H1 (cell line): ENCODE results near the gene MRPL40. TPM values are rescaled to one million over a fixed set of nuclear protein-coding genes. Genes with fewer than 3 reads are reported as not detected.

Experiments used
- CTCF ChIA-PET: fragments of 300-600 bp; sonication (Branson Sonifier 250); formaldehyde crosslinking; loops from one replicate; lab custom pipeline; 2021; ENCODE audit not compliant: partially characterized antibody; lab: Charles Lee
- POLR2A ChIA-PET: fragments of 300-600 bp; sonication (Branson Sonifier 250); formaldehyde crosslinking; loops from one replicate; lab custom pipeline; 2021; ENCODE audit warnings: inconsistent platforms; ENCODE audit not compliant: partially characterized antibody; lab: Charles Lee
- DNase-seq, 2 experiments: peaks; one replicate each; pipeline versions ENCODE4 v3.0.0 to v3.0.0-alpha.2; 2010 to 2022; ENCODE audit warnings: low spot score in 2 of 2, low read depth in 1 of 2, mixed read lengths in 1 of 2
- FAIRE-seq: peaks from 2 replicates; lab custom pipeline; 2011; peaks lifted over from hg19 to GRCh38; lab: Jason Lieb, UNC
- H2AFZ ChIP-seq: 2 replicates; pipeline ENCODE4 v1.8.1; 2012; ENCODE audit warnings: low read length, inconsistent platforms
- H2AK5ac ChIP-seq: 2 replicates; pipeline ENCODE4 v1.6.1; 2013; ENCODE audit warnings: low read depth, low read length
- H2BK120ac ChIP-seq: replicated peaks from 2 replicates; pipeline ENCODE3; 2013; ENCODE audit warnings: low read depth, low read length, inconsistent platforms
- H2BK12ac ChIP-seq: 2 replicates; pipeline ENCODE4 v1.6.1; 2013; ENCODE audit warnings: low read depth, low read length
- H2BK15ac ChIP-seq: 2 replicates; pipeline ENCODE4 v1.6.1; 2013; ENCODE audit warnings: low read length
- H2BK20ac ChIP-seq: 2 replicates; pipeline ENCODE4 v1.6.1; 2013; ENCODE audit warnings: low read length
- H2BK5ac ChIP-seq: 2 replicates; pipeline ENCODE4 v1.6.1; 2013; ENCODE audit warnings: low read depth, low read length
- H3K14ac ChIP-seq: 2 replicates; pipeline ENCODE4 v1.6.1; 2013; ENCODE audit warnings: inconsistent platforms; ENCODE audit not compliant: insufficient read length
- H3K18ac ChIP-seq: 2 replicates; pipeline ENCODE4 v1.6.1; 2013; ENCODE audit warnings: low read length; ENCODE audit errors: extremely low read depth
- H3K23ac ChIP-seq: 2 replicates; pipeline ENCODE4 v1.6.1; 2013; ENCODE audit warnings: inconsistent platforms; ENCODE audit not compliant: insufficient read length
- H3K23me2 ChIP-seq: 2 replicates; pipeline ENCODE4 v1.6.1; 2013; ENCODE audit warnings: low read depth, low read length
- H3K27ac ChIP-seq: 2 replicates; pipeline ENCODE4 v1.6.1; 2011; ENCODE audit warnings: low read depth, low read length, inconsistent platforms
- H3K27me3 ChIP-seq, 4 experiments: replicated peaks in 1 of 4; 1 replicate in 1 of 4; 2 replicates in 3 of 4; pipeline versions ENCODE4 v1.6.1 to v1.8.1; 2011 to 2013; ENCODE audit warnings: low read length in 3 of 4, mild to moderate bottlenecking in 3 of 4, inconsistent platforms in 2 of 4, mixed read lengths in 2 of 4, moderate library complexity in 1 of 4; ENCODE audit not compliant: control insufficient read depth in 3 of 4, insufficient read depth in 3 of 4; ENCODE audit errors: extremely low read depth in 1 of 4
- H3K36me3 ChIP-seq, 4 experiments: 2 replicates each; pipeline versions ENCODE4 v1.6.1 to v1.8.1; 2011 to 2013; ENCODE audit warnings: mild to moderate bottlenecking in 4 of 4, low read length in 3 of 4, moderate library complexity in 2 of 4, control low read depth in 1 of 4, inconsistent platforms in 1 of 4; ENCODE audit not compliant: insufficient read depth in 4 of 4, control insufficient read depth in 2 of 4
- H3K4ac ChIP-seq: replicated peaks from 2 replicates; pipeline ENCODE3; 2013; ENCODE audit warnings: low read length, low read depth, mixed read lengths, inconsistent platforms; ENCODE audit not compliant: insufficient read length
- H3K4me1 ChIP-seq, 4 experiments: replicated peaks in 1 of 4; 1 replicate in 1 of 4; 2 replicates in 3 of 4; pipeline versions ENCODE4 v1.6.1 to v1.8.1; 2011 to 2013; ENCODE audit warnings: low read length in 3 of 4, inconsistent platforms in 2 of 4, mixed read lengths in 1 of 4; ENCODE audit not compliant: insufficient read depth in 4 of 4, control insufficient read depth in 3 of 4
- H3K4me2 ChIP-seq, 2 experiments: 2 replicates each; pipeline versions ENCODE4 v1.6.1 to v1.8.1; 2011 to 2013; ENCODE audit warnings: low read depth in 2 of 2, low read length in 2 of 2, control low read depth in 1 of 2, inconsistent platforms in 1 of 2, mild to moderate bottlenecking in 1 of 2; ENCODE audit not compliant: insufficient read depth in 1 of 2
- H3K4me3 ChIP-seq, 4 experiments: fragments of 200-600, 300-600 bp in 1 of 4; sonication (generic), shearing (Covaris generic), sonication (Bioruptor Twin) in 1 of 4; 2 replicates each; pipeline versions ENCODE4 v1.5.1 to v1.8.1; 2011 to 2016; ENCODE audit warnings: low read length in 4 of 4, low read depth in 3 of 4, control low read depth in 2 of 4, inconsistent platforms in 2 of 4, mild to moderate bottlenecking in 2 of 4, mixed read lengths in 1 of 4, moderate library complexity in 1 of 4; ENCODE audit not compliant: insufficient read depth in 2 of 4; ENCODE audit errors: extremely low read depth in 1 of 4
- H3K56ac ChIP-seq: replicated peaks from 2 replicates; pipeline ENCODE3; 2013; ENCODE audit warnings: low read depth, mild to moderate bottlenecking, mixed read lengths, low read length, inconsistent platforms; ENCODE audit not compliant: insufficient read length
- H3K79me1 ChIP-seq: 2 replicates; pipeline ENCODE4 v1.6.1; 2013; ENCODE audit warnings: low read depth, low read length, control low read depth
- H3K79me2 ChIP-seq, 2 experiments: 2 replicates each; pipeline versions ENCODE4 v1.6.1 to v1.8.1; 2012 to 2013; ENCODE audit warnings: low read length in 2 of 2, mild to moderate bottlenecking in 2 of 2, inconsistent platforms in 1 of 2; ENCODE audit not compliant: insufficient read depth in 2 of 2, control insufficient read depth in 1 of 2
- H3K9ac ChIP-seq, 4 experiments: replicated peaks in 1 of 4; 1 replicate in 1 of 4; 2 replicates in 3 of 4; pipeline versions ENCODE4 v1.6.1 to v1.8.1; 2011 to 2013; ENCODE audit warnings: low read depth in 3 of 4, low read length in 3 of 4, control low read depth in 2 of 4, mild to moderate bottlenecking in 2 of 4, moderate library complexity in 2 of 4, inconsistent platforms in 1 of 4; ENCODE audit errors: extremely low read depth in 1 of 4
- H3K9me3 ChIP-seq, 2 experiments: 2 replicates each; pipeline versions ENCODE4 v1.6.1 to v1.8.1; 2012 to 2013; ENCODE audit warnings: mild to moderate bottlenecking in 2 of 2, moderate library complexity in 2 of 2, control low read depth in 1 of 2, inconsistent platforms in 1 of 2, low read depth in 1 of 2, low read length in 1 of 2, mixed read lengths in 1 of 2; ENCODE audit not compliant: insufficient read depth in 2 of 2
- H4K20me1 ChIP-seq, 2 experiments: replicated peaks in 1 of 2; 2 replicates each; pipeline versions ENCODE3 to v1.8.1; 2011 to 2013; ENCODE audit warnings: inconsistent platforms in 2 of 2, low read length in 2 of 2, mild to moderate bottlenecking in 1 of 2; ENCODE audit not compliant: insufficient read depth in 2 of 2, control insufficient read depth in 1 of 2
- H4K5ac ChIP-seq: 2 replicates; pipeline ENCODE4 v1.6.1; 2013; ENCODE audit warnings: low read length, low read depth, mixed read lengths, inconsistent platforms; ENCODE audit not compliant: insufficient read length
- H4K8ac ChIP-seq: 2 replicates; pipeline ENCODE4 v1.8.0; 2013; ENCODE audit warnings: mild to moderate bottlenecking, moderate library complexity, low read length, inconsistent platforms; ENCODE audit not compliant: insufficient read depth; ENCODE audit errors: extremely low read depth
- H4K91ac ChIP-seq: replicated peaks from 2 replicates; pipeline ENCODE3; 2013; ENCODE audit warnings: low read length, mixed read lengths, inconsistent platforms; ENCODE audit not compliant: insufficient read length
- EP300 ChIP-seq, 2 experiments: IDR thresholded peaks; 1 replicate in 1 of 2; 2 replicates in 1 of 2; pipeline ENCODE4 v1.6.1; 2011 to 2012; ENCODE audit warnings: low read depth in 2 of 2, low read length in 2 of 2, mild to moderate bottlenecking in 2 of 2, borderline replicate concordance in 1 of 2, inconsistent platforms in 1 of 2, moderate library complexity in 1 of 2
- JUND ChIP-seq: IDR thresholded peaks from 2 replicates; pipeline ENCODE4 v1.6.1; 2011; ENCODE audit warnings: mild to moderate bottlenecking, improper control_type of control experiment, low read length
- WGBS, 2 experiments: shearing (Covaris generic) in 1 of 2; methylation state at CpG; one replicate each; pipeline versions ENCODE4 v1.1.6 to v1.1.7; 2013 to 2015; ENCODE audit warnings: low lambda C conversion rate in 2 of 2, mixed read lengths in 2 of 2, inconsistent platforms in 1 of 2, low coverage in 1 of 2, missing lambda C conversion rate in 1 of 2; ENCODE audit not compliant: insufficient replicate concordance in 2 of 2, insufficient coverage in 1 of 2, insufficient read length in 1 of 2; ENCODE audit errors: extremely low coverage in 1 of 2, missing lambda C conversion rate in 1 of 2; 5-methylcytosine and 5-hydroxymethylcytosine counted together
- polyA plus RNA-seq, 7 experiments: library from polyadenylated mRNA; depleted of rRNA in 3 of 7; stranded (reverse) in 5 of 7; unstranded in 2 of 7; fragments of >200 nt in 5 of 7; fragments of 200-250 nt in 2 of 7; gene quantifications; 1 replicate in 5 of 7; 2 replicates in 1 of 7; 4 replicates in 1 of 7; pipeline versions ENCODE4 v1.2.1 to v1.2.3, GENCODE V29; 2011 to 2013; ENCODE audit warnings: missing spikeins in 2 of 7, mixed read lengths in 2 of 7
- total RNA-seq: library from RNA; stranded (reverse); fragmentation: NEBNext Ultra II Directional; extraction: Animal tissue kit (Norgen Biotek cat#: 25700); gene quantifications from 2 replicates; pipeline ENCODE4 v1.2.1, GENCODE V29; 2021

MRPL40 gene
- total and polyA plus RNA-seq, 2 of the 8 experiments (the other 6 are each of a cell fraction or from before 2014, with no cell fraction given): 12.4 to 14.5 TPM

GRCh38 chr22:19480789-19481188 lies 48.4 kb downstream of the MRPL40 start:
- Histone ChIP-seq H3K9me3 (no peaks in the 10 kb centered on the region), H2BK12ac (no peak overlapping the region), H2BK120ac (no peak overlapping the region), H3K27ac (no peak overlapping the region), H2BK5ac (no peak overlapping the region), H4K91ac (no peak overlapping the region), H3K27me3 (no peaks in the 10 kb centered on the region), H3K4me2 (peak overlapping the region; percentile 61 to 99), H3K4ac (no peak overlapping the region), H3K18ac (no peak overlapping the region), H2AK5ac (no peak overlapping the region), H4K8ac (no peak overlapping the region), H3K79me2 (peaks cover 3 to 40% of the 10 kb centered on the region in 2 experiments; a peak in 3 of 4 replicates), H3K9ac (peak overlapping the region in 2 of 4 experiments; percentile 47 to 99; a peak in 2 of 7 replicates), H2AFZ (no peak overlapping the region), H2BK20ac (no peak overlapping the region), H3K4me1 (peaks cover 0 to 8% (median 1%) of the 10 kb centered on the region in 4 experiments; a peak in 2 of 7 replicates), H3K4me3 (peak overlapping the region; percentile 82 to 99 (median 94); a peak in 7 of 8 replicates), H4K20me1 (peaks cover 0 to 10% of the 10 kb centered on the region in 2 experiments), H3K23me2 (peaks cover 14% of the 10 kb centered on the region), H3K14ac (no peak overlapping the region), H3K79me1 (peaks cover 5% of the 10 kb centered on the region), H3K56ac (no peak overlapping the region), H3K23ac (no peak overlapping the region), H2BK15ac (no peak overlapping the region), H3K36me3 (peaks cover 16 to 33% (median 22%) of the 10 kb centered on the region in 4 experiments), H4K5ac (no peak overlapping the region)
- POLR2A ChIA-PET: interaction anchor here (1.0 to 3.7 kb wide), 10 partner anchors 8 to 306 kb away, joined by 3 to 33 read pairs (median 5); partner anchors contain the start of genes C22orf39, HIRA and MRPL40
- 78% methylated on average over 10 of the region's 10 CpGs; no CpG with 5 or more reads in 1 of the 2 experiments for WGBS, 2 experiments
- DNase-seq: no peak
- CTCF ChIA-PET: interaction anchor here (0.6 to 1.6 kb wide), 2 partner anchors 11 to 15 kb away, joined by 3 to 5 read pairs; no protein-coding TSS in a partner anchor
- TF ChIP-seq JUND: no peak
- TF ChIP-seq EP300 (IDR thresholded peaks at IDR 0.05; ENCODE audit: borderline replicate concordance in 1 of 2, low read depth in 2 of 2, low read length in 2 of 2): no peak
- no peak for FAIRE-seq
